ENCODE data around the gene GTF2A2.

The GTF2A2 gene

DNA sequence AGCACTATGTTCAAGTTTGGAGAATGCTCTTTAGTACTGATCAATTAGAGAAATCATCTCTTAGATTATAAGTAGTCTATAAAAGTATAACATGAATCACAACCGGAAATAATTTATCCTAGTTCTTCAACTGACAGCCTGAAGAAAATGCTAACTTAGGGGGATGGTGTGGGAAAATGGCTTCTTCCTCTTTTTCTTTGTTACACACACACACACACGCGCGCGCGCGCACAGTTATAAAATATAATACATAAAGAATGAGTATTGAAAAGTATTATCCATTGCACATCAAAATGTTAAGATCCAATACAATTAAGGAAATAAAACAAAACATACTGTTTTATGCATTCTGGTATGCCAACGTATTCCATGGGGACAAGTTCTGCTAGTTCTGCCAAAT lies 11.2 kb upstream of the GTF2A2 start (continued):
- TF ChIP-seq, protein P1, sequence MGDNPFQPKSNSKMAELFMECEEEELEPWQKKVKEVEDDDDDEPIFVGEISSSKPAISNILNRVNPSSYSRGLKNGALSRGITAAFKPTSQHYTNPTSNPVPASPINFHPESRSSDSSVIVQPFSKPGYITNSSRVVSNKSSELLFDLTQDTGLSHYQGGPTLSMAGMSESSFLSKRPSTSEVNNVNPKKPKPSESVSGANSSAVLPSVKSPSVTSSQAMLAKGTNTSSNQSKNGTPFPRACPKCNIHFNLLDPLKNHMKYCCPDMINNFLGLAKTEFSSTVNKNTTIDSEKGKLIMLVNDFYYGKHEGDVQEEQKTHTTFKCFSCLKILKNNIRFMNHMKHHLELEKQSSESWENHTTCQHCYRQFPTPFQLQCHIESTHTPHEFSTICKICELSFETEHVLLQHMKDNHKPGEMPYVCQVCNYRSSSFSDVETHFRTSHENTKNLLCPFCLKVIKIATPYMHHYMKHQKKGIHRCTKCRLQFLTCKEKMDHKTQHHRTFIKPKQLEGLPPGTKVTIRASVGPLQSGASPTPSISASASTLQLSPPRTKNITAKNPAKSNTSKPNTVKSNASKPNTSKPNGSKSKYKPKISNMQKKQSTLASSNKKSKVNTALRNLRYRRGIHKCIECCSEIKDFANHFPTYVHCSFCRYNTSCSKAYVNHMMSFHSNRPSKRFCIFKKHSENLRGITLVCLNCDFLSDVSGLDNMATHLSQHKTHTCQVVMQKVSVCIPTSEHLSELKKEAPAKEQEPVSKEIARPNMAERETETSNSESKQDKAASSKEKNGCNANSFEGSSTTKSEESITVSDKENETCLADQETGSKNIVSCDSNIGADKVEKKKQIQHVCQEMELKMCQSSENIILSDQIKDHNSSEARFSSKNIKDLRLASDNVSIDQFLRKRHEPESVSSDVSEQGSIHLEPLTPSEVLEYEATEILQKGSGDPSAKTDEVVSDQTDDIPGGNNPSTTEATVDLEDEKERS (tag by site-specific recombination; IDR thresholded peaks at IDR 0.05): no peak
- TF ChIP-seq ZSCAN16 (tag by site-specific recombination; IDR thresholded peaks at IDR 0.05): no peak
- no peak for TF ChIP-seq RBAK (tag by site-specific recombination; IDR thresholded peaks at IDR 0.05)
- no peak for TF ChIP-seq KLF10 (tag by site-specific recombination; IDR thresholded peaks at IDR 0.05)
- TF ChIP-seq ZNF830 (tag by site-specific recombination; IDR thresholded peaks at IDR 0.05; ENCODE audit: low read depth): no peak
- no peak for TF ChIP-seq ZNF530 (tag by site-specific recombination; IDR thresholded peaks at IDR 0.05; ENCODE audit: low read depth)

DNA sequence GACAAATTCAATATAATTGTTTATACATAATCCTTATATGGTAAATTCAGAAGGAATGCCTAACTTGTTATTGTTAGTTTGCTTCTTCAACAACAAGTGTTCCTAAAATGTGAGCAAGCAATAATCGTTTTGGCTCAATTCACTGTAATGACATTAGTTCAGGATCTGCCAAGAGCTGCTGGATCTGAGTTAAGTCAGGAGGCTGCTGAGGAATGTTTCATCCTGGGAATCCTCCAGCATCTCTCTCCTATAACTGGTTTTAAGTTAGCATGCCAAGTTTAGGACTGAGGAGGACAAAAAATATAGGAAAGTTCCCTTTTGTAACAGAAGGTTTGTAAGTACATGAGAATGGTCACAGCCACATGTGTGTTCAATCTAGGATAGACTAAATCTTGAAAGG lies 4.9 kb upstream of the GTF2A2 start:
- no peaks in the 10 kb centered on the region for H3K4me1 ChIP-seq (ENCODE audit: control insufficient read depth, insufficient read depth, low read length)
- POLR2A ChIA-PET: no interaction called here
- CTCF ChIA-PET: interaction anchor here (0.7 kb wide), 1 partner anchor 9 kb away, joined by 4 read pairs; no protein-coding TSS in a partner anchor
- H3K27ac ChIP-seq (ENCODE audit: extremely low read depth, low read depth, low read length): no peak overlapping the region
- TF ChIP-seq ZNF624 (tag by site-specific recombination; IDR thresholded peaks at IDR 0.05) (no peak), ZNF354C (tag by site-specific recombination; IDR thresholded peaks at IDR 0.05; ENCODE audit: borderline replicate concordance, low read depth) (no peak), ZNF23 (tag by site-specific recombination; IDR thresholded peaks at IDR 0.05; ENCODE audit: borderline replicate concordance) (no peak), ZNF146 (tag by site-specific recombination; IDR thresholded peaks at IDR 0.05) (no peak), ZNF394 (tag by site-specific recombination; IDR thresholded peaks at IDR 0.05; ENCODE audit: borderline replicate concordance) (no peak), ZNF530 (tag by site-specific recombination; IDR thresholded peaks at IDR 0.05; ENCODE audit: low read depth) (no peak), ZNF404 (tag by site-specific recombination; IDR thresholded peaks at IDR 0.05) (no peak), ZNF670 (tag by site-specific recombination; IDR thresholded peaks at IDR 0.05; ENCODE audit: low read depth) (no peak), ZBTB7A (tag by site-specific recombination; IDR thresholded peaks at IDR 0.05; ENCODE audit: low read depth) (no peak), ZNF391 (tag by site-specific recombination; IDR thresholded peaks at IDR 0.05; ENCODE audit: borderline replicate concordance, low read depth) (no peak), ZXDB (tag by site-specific recombination; IDR thresholded peaks at IDR 0.05) (no peak)
- TF ChIP-seq, protein P2, sequence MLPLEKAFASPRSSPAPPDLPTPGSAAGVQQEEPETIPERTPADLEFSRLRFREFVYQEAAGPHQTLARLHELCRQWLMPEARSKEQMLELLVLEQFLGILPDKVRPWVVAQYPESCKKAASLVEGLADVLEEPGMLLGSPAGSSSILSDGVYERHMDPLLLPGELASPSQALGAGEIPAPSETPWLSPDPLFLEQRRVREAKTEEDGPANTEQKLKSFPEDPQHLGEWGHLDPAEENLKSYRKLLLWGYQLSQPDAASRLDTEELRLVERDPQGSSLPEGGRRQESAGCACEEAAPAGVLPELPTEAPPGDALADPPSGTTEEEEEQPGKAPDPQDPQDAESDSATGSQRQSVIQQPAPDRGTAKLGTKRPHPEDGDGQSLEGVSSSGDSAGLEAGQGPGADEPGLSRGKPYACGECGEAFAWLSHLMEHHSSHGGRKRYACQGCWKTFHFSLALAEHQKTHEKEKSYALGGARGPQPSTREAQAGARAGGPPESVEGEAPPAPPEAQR (tag by site-specific recombination; IDR thresholded peaks at IDR 0.05): no peak
- TF ChIP-seq, protein P3, sequence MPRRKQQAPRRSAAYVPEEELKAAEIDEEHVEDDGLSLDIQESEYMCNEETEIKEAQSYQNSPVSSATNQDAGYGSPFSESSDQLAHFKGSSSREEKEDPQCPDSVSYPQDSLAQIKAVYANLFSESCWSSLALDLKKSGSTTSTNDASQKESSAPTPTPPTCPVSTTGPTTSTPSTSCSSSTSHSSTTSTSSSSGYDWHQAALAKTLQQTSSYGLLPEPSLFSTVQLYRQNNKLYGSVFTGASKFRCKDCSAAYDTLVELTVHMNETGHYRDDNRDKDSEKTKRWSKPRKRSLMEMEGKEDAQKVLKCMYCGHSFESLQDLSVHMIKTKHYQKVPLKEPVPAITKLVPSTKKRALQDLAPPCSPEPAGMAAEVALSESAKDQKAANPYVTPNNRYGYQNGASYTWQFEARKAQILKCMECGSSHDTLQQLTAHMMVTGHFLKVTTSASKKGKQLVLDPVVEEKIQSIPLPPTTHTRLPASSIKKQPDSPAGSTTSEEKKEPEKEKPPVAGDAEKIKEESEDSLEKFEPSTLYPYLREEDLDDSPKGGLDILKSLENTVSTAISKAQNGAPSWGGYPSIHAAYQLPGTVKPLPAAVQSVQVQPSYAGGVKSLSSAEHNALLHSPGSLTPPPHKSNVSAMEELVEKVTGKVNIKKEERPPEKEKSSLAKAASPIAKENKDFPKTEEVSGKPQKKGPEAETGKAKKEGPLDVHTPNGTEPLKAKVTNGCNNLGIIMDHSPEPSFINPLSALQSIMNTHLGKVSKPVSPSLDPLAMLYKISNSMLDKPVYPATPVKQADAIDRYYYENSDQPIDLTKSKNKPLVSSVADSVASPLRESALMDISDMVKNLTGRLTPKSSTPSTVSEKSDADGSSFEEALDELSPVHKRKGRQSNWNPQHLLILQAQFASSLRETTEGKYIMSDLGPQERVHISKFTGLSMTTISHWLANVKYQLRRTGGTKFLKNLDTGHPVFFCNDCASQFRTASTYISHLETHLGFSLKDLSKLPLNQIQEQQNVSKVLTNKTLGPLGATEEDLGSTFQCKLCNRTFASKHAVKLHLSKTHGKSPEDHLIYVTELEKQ (tag by site-specific recombination; IDR thresholded peaks at IDR 0.05; ENCODE audit: borderline replicate concordance): no peak
- TF ChIP-seq, protein P4, sequence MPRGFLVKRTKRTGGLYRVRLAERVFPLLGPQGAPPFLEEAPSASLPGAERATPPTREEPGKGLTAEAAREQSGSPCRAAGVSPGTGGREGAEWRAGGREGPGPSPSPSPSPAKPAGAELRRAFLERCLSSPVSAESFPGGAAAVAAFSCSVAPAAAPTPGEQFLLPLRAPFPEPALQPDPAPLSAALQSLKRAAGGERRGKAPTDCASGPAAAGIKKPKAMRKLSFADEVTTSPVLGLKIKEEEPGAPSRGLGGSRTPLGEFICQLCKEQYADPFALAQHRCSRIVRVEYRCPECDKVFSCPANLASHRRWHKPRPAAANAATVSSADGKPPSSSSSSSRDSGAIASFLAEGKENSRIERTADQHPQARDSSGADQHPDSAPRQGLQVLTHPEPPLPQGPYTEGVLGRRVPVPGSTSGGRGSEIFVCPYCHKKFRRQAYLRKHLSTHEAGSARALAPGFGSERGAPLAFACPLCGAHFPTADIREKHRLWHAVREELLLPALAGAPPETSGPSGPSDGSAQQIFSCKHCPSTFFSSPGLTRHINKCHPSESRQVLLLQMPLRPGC (tag by site-specific recombination; IDR thresholded peaks at IDR 0.05): no peak
- TF ChIP-seq, protein P5, sequence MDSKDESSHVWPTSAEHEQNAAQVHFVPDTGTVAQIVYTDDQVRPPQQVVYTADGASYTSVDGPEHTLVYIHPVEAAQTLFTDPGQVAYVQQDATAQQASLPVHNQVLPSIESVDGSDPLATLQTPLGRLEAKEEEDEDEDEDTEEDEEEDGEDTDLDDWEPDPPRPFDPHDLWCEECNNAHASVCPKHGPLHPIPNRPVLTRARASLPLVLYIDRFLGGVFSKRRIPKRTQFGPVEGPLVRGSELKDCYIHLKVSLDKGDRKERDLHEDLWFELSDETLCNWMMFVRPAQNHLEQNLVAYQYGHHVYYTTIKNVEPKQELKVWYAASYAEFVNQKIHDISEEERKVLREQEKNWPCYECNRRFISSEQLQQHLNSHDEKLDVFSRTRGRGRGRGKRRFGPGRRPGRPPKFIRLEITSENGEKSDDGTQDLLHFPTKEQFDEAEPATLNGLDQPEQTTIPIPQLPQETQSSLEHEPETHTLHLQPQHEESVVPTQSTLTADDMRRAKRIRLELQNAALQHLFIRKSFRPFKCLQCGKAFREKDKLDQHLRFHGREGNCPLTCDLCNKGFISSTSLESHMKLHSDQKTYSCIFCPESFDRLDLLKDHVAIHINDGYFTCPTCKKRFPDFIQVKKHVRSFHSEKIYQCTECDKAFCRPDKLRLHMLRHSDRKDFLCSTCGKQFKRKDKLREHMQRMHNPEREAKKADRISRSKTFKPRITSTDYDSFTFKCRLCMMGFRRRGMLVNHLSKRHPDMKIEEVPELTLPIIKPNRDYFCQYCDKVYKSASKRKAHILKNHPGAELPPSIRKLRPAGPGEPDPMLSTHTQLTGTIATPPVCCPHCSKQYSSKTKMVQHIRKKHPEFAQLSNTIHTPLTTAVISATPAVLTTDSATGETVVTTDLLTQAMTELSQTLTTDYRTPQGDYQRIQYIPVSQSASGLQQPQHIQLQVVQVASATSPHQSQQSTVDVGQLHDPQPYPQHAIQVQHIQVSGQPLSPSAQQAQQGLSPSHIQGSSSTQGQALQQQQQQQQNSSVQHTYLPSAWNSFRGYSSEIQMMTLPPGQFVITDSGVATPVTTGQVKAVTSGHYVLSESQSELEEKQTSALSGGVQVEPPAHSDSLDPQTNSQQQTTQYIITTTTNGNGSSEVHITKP (tag by site-specific recombination; IDR thresholded peaks at IDR 0.05): no peak
- peaks cover 17 to 45% of the 10 kb centered on the region in 2 experiments for H3K36me3 ChIP-seq (ENCODE audit: control insufficient read depth in 2 of 2, insufficient read depth in 1 of 2, low read length in 2 of 2)
- H3K9me3 ChIP-seq (ENCODE audit: control insufficient read depth, insufficient read depth, low read depth, low read length): no peaks in the 10 kb centered on the region
- no peak overlapping the region for H3K4me3 ChIP-seq (ENCODE audit: low read depth, low read length)
